ENCODE results near the gene ATXN7L1. TPM values are rescaled to one million over a fixed set of nuclear protein-coding genes. Genes with fewer than 3 reads are reported as not detected.

Gene ATXN7L1
- total RNA-seq, 2 experiments from 2014 or later = 11.2 to 16.9 TPM

DNA sequence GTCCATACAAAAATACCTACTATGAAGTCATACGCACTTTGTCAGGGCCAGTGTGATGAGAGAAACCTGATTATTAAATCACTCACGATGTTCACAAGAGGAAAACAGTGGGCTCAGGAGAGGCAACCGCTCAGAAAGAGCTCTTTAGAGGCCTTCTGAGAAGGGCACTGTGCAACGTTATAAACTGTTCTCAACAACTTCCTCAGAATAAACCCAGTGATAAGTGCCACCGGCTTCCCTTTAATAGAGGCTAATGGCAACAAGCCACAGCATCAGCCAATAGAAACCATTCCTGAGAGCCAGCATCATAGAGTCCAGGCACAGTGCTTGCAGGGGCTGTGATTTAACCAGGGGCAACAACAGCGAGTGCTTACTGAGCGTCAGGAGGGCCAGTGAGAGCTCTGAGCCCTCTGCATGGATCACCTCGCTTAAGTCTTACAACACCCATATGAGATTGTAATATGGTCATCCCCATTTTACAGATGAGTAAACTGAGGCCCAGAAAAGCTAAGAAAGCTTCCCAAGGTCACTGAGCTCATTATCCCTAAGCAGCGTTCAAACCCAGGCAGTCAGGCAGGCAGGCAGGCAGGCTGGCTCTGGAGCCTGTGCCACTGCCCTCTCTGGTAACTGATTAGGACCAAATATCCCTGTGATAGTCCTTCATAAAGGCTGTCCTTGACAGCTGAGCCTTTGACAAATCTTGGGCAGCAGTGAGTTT lies 30.9 kb upstream of the ATXN7L1 start:
- POLR2A ChIA-PET = no interaction called here
- no peaks in the 10 kb centered on the region for H3K27me3 Mint-ChIP-seq
- intact Hi-C loops (cut with DNase I, micrococcal nuclease) = no loop called here

DNA sequence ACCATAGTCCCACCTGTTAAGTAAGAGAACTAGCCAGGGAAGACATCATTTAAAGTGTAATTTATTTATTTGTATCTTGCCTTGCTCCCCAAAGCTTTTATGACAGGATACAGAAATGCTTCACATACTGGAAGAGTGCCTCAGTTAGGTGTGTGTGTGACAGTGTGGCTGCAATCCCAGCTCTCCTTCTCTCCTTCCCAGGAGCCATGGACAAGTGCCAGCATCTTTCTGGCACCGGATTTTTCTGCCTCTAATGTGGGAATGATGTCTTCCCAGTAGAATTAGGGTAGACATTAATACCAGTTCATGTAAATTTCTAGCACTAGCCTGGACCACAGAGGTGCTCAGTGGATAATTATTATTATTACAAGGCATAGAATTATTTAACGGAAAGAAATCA lies 30.3 kb upstream of the ATXN7L1 start:
- Mint-ChIP-seq H3K4me3 (no peak overlapping the region), H3K9me3 (ENCODE audit: low read depth) (peaks cover 4% of the 10 kb centered on the region), H3K36me3 (ENCODE audit: low read depth) (peaks cover 10% of the 10 kb centered on the region), H3K4me1 (peaks cover 4% of the 10 kb centered on the region), H3K27ac (no peak overlapping the region), H3K27me3 (no peaks in the 10 kb centered on the region)
- ChIA-PET CTCF (no interaction called here), POLR2A (no interaction called here)
- DNase-seq (no peak), ATAC-seq (no peak)
- intact Hi-C loops (cut with DNase I, micrococcal nuclease) = no loop called here

More for the DNA sequence above, 30.9 kb upstream of the ATXN7L1 start:
- peaks cover 15% of the 10 kb centered on the region for H3K36me3 Mint-ChIP-seq (ENCODE audit: low read depth)
- ATAC-seq = no peak
- CTCF ChIA-PET = interaction anchor here (0.6 kb wide), 2 partner anchors 52 to 134 kb away, joined by 3 read pairs; no protein-coding TSS in a partner anchor
- H3K27ac Mint-ChIP-seq = no peak overlapping the region
- H3K4me3 Mint-ChIP-seq = no peak overlapping the region
- peaks cover 4% of the 10 kb centered on the region for H3K4me1 Mint-ChIP-seq
- no peak for DNase-seq
- H3K9me3 Mint-ChIP-seq (ENCODE audit: low read depth) = peaks cover 4% of the 10 kb centered on the region

DNA sequence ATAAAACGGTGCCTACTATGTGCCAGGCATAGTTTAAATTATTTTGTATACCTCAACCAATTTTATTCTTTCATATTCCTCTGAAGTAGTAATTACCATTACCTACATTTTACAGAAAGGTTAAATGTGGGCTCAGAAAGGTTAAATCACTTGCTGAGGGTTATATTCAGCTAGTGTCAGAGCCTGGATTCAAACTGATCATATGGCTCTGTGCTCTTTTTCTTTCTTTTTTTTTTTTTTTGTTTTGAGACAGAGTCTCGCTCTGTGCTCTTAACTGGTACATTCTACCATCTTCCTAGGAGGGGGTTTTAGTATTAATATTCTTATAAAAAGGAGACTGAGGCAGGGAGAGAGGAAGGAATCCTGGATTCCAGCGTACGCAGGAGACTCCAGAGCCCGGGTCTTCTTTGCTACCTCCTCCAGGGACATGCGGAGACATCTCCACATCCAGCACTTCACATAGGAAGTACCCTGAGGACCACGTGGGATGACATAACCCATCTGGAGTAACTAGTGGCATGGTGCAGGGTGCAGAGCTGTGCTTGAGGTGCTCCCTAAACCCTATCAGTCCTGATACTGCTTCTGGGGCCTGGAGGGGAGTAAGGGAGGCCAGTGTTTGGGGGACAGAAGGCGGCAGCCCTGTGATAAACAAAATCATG lies 29.6 kb upstream of the ATXN7L1 start:
- H3K4me1 Mint-ChIP-seq = peaks cover 4% of the 10 kb centered on the region
- H3K36me3 Mint-ChIP-seq (ENCODE audit: low read depth) = peaks cover 7% of the 10 kb centered on the region
- H3K27me3 Mint-ChIP-seq = no peaks in the 10 kb centered on the region
- H3K27ac Mint-ChIP-seq = no peak overlapping the region
- intact Hi-C loops (cut with DNase I, micrococcal nuclease) = no loop called here
- H3K9me3 Mint-ChIP-seq (ENCODE audit: low read depth) = peaks cover 2% of the 10 kb centered on the region
- POLR2A ChIA-PET = no interaction called here
- CTCF ChIA-PET = interaction anchor here (0.6 to 0.7 kb wide), 2 partner anchors 131 to 374 kb away, joined by 3 read pairs; no protein-coding TSS in a partner anchor
- no peak for DNase-seq
- no peak for ATAC-seq
- no peak overlapping the region for H3K4me3 Mint-ChIP-seq

DNA sequence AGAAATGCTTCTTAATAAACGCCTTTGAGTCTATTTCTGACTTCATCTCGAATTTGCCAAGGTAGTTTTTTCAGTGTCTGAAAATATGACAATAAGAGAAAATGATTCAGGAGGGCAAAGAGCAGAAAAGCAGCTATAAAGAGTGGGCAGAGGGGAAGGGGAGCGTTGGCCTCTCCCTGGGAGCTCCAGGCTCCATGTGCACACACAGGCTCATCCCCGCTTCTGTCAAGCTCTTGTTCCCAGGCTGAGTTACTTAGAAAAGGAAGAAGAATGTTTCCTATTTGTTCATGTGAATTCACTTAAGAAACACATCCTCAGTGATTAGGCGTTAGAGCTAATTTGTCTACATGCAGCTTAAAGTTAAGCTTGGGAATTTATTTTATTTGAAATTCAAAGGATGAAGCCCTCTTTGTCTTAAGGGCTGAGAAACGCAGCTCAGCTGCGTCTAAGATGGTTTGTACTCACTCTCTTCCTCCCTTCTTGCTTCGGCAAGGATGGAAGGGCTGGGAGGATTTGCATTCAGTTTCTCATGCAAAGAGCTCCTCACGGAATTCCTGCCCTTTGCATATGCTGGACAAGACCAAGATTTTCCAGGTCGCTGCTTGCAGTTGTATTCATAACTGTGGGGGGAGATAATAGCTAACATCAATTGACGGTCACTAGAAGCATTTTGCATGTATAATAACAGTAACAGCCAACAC lies 29.0 kb upstream of the ATXN7L1 start:
- intact Hi-C loops (cut with DNase I, micrococcal nuclease) = no loop called here
- Mint-ChIP-seq H3K36me3 (ENCODE audit: low read depth) (peaks cover 2% of the 10 kb centered on the region), H3K4me1 (peaks cover 4% of the 10 kb centered on the region), H3K27me3 (no peaks in the 10 kb centered on the region), H3K27ac (no peak overlapping the region), H3K9me3 (ENCODE audit: low read depth) (no peaks in the 10 kb centered on the region), H3K4me3 (no peak overlapping the region)
- DNase-seq (no peak), ATAC-seq (no peak)
- CTCF ChIA-PET = interaction anchor here (0.6 to 1.2 kb wide), 3 partner anchors 17 to 374 kb away, joined by 3 read pairs; no protein-coding TSS in a partner anchor
- POLR2A ChIA-PET = no interaction called here

DNA sequence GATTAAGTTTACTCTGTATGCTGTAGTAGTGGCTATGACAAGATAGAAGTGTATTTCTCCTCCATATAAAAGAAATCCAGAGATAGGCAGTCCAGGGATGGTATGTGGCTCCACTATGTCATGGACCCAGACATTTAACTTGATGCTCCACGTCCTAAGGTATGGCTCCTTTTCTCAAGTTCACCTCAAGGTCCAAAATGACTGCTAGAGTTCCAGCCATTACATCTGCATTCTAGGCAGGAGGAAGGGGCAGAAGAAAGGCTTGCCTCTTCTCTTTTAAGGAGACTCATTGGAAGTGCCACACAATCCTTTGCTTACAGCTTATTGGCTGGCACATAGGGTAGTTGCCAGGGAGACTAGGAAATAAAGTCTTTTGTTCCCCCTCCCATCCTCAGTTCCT lies 27.7 kb upstream of the ATXN7L1 start:
- Mint-ChIP-seq H3K36me3 (ENCODE audit: low read depth) (no peaks in the 10 kb centered on the region), H3K4me1 (no peaks in the 10 kb centered on the region), H3K4me3 (no peak overlapping the region), H3K27ac (no peak overlapping the region), H3K27me3 (no peaks in the 10 kb centered on the region), H3K9me3 (ENCODE audit: low read depth) (no peaks in the 10 kb centered on the region)
- ChIA-PET POLR2A (no interaction called here), CTCF (no interaction called here)
- DNase-seq (no peak), ATAC-seq (no peak)
- intact Hi-C loops (cut with DNase I, micrococcal nuclease) = no loop called here

GRCh38 chr7:105902325-105902911 lies 26.0 kb upstream of the ATXN7L1 start:
- H3K36me3 Mint-ChIP-seq (ENCODE audit: low read depth) = no peaks in the 10 kb centered on the region
- no peak overlapping the region for H3K27ac Mint-ChIP-seq
- ChIA-PET CTCF (interaction anchor here (1.4 kb wide), 1 partner anchor 246 kb away, joined by 3 read pairs; no protein-coding TSS in a partner anchor), POLR2A (no interaction called here)
- H3K4me1 Mint-ChIP-seq = peaks cover 5% of the 10 kb centered on the region
- H3K4me3 Mint-ChIP-seq = no peak overlapping the region
- intact Hi-C loops (cut with DNase I, micrococcal nuclease) = no loop called here
- ATAC-seq (no peak), DNase-seq (no peak)
- no peaks in the 10 kb centered on the region for H3K27me3 Mint-ChIP-seq
- peaks cover 2% of the 10 kb centered on the region for H3K9me3 Mint-ChIP-seq (ENCODE audit: low read depth)

GRCh38 chr7:105897999-105898398 lies 21.6 kb upstream of the ATXN7L1 start:
- Mint-ChIP-seq H3K27ac (no peak overlapping the region), H3K9me3 (ENCODE audit: low read depth) (peaks cover 2% of the 10 kb centered on the region), H3K36me3 (ENCODE audit: low read depth) (peaks cover 5% of the 10 kb centered on the region), H3K4me3 (no peak overlapping the region), H3K27me3 (peaks cover 3% of the 10 kb centered on the region), H3K4me1 (peaks cover 11% of the 10 kb centered on the region)
- POLR2A ChIA-PET = no interaction called here
- intact Hi-C loops (cut with DNase I, micrococcal nuclease) = no loop called here
- ATAC-seq (no peak), DNase-seq (no peak)
- CTCF ChIA-PET = interaction anchor here (0.8 to 1.3 kb wide), 2 partner anchors 21 to 34 kb away, joined by 3 read pairs; no protein-coding TSS in a partner anchor

DNA sequence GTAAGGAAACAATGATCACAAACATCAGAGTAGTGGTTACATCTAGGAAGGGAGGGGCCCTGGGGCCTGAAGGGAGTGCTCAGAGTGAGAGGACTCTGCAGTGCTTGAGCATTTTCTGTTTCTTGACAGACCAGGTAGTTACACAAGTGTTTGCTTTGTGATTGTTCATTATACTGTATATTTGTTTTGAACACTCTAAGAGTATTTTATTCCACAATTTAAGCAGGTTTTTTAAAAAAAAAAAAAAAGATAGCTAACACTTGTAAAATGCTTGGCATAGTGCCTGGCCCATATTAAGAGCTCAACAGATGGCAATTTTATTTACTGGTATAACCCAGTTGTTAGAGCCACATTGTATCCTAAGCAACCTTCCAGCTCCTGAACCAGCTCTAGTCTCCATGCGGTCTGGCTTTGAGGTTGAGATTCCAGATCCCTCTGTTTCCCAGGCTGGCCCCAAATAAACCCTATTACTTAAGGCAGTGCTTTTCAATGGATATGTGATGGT lies 20.1 kb upstream of the ATXN7L1 start:
- peaks cover 5% of the 10 kb centered on the region for H3K36me3 Mint-ChIP-seq (ENCODE audit: low read depth)
- DNase-seq (no peak), ATAC-seq (no peak)
- intact Hi-C loops (cut with DNase I, micrococcal nuclease) = no loop called here
- no peak overlapping the region for H3K4me3 Mint-ChIP-seq
- CTCF ChIA-PET = interaction anchor here (0.5 to 1.3 kb wide), 5 partner anchors 19 to 606 kb away, joined by 3 read pairs; no protein-coding TSS in a partner anchor
- peaks cover 11% of the 10 kb centered on the region for H3K4me1 Mint-ChIP-seq
- H3K9me3 Mint-ChIP-seq (ENCODE audit: low read depth) = peaks cover 2% of the 10 kb centered on the region
- no peak overlapping the region for H3K27ac Mint-ChIP-seq
- POLR2A ChIA-PET = no interaction called here
- H3K27me3 Mint-ChIP-seq = peaks cover 3% of the 10 kb centered on the region

GRCh38 chr7:105894131-105894530 lies 17.7 kb upstream of the ATXN7L1 start:
- ATAC-seq = no peak
- POLR2A ChIA-PET = interaction anchor here (0.6 kb wide), 1 partner anchor 83 kb away, joined by 4 read pairs; no protein-coding TSS in a partner anchor
- intact Hi-C loops (cut with DNase I, micrococcal nuclease) = loop anchor here in 1 of 2 experiments (5.0 kb wide), 2 partner anchors 33 to 47 kb away; no protein-coding TSS in a partner anchor
- Mint-ChIP-seq H3K27ac (no peak overlapping the region), H3K4me1 (peaks cover 27% of the 10 kb centered on the region), H3K36me3 (ENCODE audit: low read depth) (peaks cover 5% of the 10 kb centered on the region), H3K27me3 (peaks cover 3% of the 10 kb centered on the region), H3K9me3 (ENCODE audit: low read depth) (peaks cover 2% of the 10 kb centered on the region), H3K4me3 (no peak overlapping the region)
- no peak for DNase-seq
- CTCF ChIA-PET = interaction anchor here (1.0 kb wide), 1 partner anchor 17 kb away, joined by 4 read pairs; no protein-coding TSS in a partner anchor

GRCh38 chr7:105892387-105892786 lies 16.0 kb upstream of the ATXN7L1 start:
- peaks cover 22% of the 10 kb centered on the region for H3K4me1 Mint-ChIP-seq
- H3K4me3 Mint-ChIP-seq = no peak overlapping the region
- ChIA-PET POLR2A (no interaction called here), CTCF (interaction anchor here (0.6 to 1.7 kb wide), 4 partner anchors 14 to 261 kb away, joined by 3 to 6 read pairs (median 4); no protein-coding TSS in a partner anchor)
- no peak overlapping the region for H3K27ac Mint-ChIP-seq
- intact Hi-C loops (cut with DNase I, micrococcal nuclease) = loop anchor here in 1 of 2 experiments (5.0 kb wide), 2 partner anchors 35 to 45 kb away; no protein-coding TSS in a partner anchor
- H3K36me3 Mint-ChIP-seq (ENCODE audit: low read depth) = peaks cover 5% of the 10 kb centered on the region
- ATAC-seq = no peak
- H3K9me3 Mint-ChIP-seq (ENCODE audit: low read depth) = no peaks in the 10 kb centered on the region
- H3K27me3 Mint-ChIP-seq = peaks cover 3% of the 10 kb centered on the region
- no peak for DNase-seq

Measured in activated CD4-positive, alpha-beta T cell treated with anti-CD3 and anti-CD28 coated beads for 36 hours (primary cell).